HG02798 (cell line): ENCODE data around the gene MIOX.

Source experiments
- ATAC-seq: cut with Tn5 transposase; IDR thresholded peaks from one replicate; pipeline ENCODE4 v1.9.1; 2021; ENCODE audit warnings: mild to moderate bottlenecking; ENCODE audit not compliant: unreplicated experiment, poor library complexity

MIOX gene

DNA sequence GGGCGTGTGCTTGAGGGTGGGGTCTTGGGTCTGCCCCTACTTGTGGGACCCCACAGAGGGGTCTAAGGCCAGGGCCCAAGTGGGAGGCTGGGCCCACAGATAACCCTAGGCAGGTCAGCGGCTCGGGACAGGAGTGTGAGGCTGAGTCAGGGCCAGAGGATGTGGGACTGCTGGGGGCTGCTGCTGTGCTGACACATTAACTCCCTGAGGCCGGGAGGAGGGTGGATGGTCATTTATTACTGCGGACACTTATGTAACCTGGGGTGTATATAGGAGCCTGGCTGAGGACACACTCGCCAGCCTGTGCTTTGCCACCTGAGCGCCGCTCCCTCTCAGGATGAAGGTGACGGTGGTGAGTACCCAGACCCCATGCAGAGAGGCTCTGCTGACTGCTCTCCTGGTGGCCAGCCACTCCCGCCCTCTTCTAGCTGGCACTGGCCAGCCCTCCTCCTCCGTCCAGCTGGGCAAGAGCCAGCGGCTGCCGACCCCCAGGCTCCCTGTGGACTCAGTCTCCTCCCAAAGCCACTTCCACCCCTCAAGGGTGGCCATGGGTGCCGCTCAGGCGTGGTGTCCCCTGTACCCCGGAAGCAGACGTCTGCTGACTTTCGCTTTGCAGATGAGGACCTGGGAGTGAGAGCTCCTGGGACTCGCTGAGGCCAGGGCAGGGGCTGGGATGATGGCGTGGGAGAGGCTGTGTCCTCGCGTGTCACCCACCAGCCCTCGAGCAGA is at the start of gene MIOX:
MIOX (plus strand) TSS at position 299 of the 729 bp plus-strand sequence; CDS start at position 338, 39 bp downstream.
- ATAC-seq: no peak

DNA sequence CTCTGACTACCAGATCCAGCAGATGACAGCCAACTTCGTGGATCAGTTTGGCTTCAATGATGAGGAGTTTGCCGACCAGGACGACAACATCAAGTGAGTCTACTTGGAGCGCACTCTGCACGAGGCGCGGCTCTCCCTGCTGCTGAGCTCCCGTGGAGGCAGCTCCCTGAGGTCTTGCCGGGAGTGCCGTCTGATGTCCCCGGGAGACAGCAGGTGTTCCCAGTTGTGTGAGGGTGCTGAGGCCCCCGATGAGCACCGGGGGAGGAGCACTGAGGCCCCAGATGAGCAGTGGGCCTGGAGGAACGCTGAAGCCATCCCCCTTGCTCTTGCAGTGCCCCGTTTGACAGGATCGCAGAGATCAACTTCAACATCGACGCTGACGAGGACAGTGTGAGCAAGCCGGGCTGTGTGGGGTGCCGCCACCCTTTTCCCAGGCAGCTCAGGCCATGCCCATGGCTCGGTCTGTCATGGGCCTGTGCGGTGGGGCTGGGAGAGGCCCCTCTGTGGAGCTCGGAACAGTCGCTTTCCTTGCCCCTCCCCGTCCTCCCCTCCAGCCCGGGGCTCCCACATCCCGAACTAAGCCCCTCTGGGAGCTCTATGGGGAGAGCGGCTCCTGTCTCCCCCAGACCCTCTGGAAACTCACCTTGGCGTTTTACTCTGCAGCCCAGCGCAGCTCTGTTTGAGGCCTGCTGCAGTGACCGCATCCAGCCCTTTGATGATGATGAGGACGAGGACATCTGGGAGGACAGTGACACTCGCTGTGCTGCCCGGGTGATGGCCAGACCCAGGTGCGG is 49.0 kb upstream of the MIOX start:
- no peak for ATAC-seq

DNA sequence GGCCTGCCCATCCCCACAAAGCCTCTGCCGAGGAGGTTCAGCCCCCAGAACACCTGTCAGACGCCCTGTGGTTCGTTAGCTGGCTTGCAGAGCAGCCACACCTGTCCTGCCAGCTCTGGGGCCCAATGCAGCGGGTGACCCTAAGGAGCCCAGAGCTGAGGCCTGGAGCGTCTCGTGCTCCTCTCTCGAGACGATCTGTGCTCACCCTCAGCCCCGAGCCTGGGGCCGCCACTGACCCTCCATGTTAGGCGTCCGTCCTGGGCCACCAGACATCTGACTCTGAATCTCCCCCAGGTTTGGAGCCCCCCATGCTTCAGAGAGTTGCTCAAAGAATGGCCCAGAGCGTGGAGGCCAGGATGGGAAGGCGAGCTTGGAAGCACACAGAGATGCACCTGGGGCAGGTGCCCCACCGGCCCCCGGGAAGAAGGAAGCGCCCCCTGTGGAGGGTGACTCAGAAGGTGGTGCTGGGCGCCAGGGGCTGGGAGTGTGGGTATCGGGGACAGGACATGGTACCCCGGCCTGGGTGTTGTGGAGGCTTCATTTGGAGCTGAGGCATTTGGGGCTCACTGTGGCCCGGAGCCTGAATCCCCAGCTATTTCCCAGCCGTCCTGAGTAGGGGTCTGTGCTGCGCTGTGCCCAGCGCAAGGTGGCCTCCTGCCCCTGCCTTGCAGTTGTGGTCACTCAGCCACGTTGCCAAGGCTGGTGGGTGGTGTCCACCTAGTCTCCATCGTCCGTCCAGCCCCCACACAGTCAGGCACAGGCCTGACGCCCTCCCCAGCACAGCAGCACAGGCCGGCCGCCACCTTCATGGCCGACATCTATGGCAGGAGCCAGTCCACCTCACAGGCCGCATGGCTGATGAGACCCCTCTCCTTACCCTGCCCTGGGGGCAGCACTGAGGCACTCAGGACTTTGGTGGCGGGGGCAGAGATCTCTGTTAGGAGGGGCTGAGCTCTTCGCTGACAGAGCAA is 48.1 kb upstream of the MIOX start:
- no peak for ATAC-seq

DNA sequence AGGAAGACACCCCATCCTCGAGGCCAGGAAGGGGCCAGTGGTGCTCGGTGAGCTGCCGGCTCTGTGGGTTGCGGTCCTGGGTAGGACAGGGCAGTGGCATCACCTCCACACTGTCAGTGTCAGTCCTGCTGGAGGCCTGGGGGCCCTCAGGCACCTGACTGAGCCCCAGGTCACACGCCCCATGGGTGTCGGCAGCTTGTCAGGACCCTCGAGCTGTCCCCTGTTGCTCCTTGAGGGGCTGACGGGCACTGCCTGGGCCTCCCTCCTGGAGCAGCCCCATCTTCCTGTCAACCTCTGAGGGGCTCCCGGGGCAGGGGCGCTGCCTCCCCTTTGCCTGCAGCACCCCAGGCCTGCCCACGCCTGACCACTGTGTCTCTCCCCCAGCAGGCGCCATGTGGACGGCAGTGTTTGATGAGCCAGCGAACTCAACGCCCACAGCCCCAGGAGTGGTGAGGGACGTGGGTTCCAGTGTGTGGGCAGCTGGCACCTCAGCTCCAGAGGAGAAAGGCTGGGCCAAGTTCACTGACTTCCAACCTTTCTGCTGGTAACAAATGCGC is 47.3 kb upstream of the MIOX start:
- ATAC-seq: no peak

DNA sequence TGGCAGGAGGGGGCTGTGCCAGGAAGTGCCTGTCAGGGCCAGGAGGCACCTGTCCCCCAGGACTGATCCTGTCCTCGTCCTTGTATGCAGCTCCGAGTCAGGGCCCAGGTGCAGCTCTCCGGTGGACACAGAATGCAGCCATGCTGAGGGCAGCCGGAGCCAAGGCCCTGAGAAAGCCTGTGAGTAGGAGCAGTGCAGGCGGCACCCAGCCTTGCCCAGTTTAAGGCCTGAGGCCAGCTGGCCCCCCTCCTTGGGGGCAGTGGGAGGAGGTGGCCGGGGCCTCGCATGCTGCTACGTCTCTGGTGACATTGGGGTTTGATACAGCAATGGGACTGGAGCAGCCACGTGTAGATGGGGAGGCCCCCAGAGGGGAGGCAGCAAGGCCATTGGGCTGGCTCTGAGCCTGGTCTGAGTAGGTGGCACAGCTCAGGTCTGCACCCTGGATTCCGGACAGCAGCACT is 46.8 kb upstream of the MIOX start:
- ATAC-seq: no peak

DNA sequence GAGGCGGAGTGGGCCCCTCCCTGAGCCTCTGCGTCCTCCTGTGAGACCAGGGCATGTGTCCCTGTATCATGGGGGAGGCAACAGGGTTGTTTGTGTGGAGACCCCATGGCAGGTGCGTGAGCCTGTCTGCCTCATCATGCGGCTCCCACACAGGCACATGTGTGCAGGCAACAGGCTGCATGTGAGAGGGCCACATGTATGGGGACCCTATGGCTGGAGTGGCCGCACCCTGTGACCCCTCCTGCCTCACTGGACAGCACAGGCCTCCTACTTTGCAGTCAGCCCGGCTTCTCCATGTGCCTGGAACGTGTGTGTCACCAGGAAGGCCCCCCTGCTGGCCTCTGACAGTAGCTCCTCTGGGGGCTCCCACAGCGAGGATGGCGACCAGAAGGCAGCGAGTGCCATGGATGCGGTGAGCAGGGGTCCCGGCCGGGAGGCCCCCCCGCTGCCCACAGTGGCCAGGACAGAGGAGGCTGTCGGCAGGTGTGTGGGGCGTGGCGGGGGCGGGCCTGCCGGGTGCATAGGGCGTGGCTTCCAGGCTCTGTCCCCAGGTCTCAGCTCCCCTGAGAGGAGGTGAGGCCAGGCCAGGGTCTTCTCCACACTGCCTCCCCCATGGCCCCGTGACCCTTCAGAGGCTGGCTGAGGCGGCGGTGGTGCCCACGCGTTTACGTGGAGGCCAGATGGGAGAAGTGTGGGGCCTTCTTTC is 46.0 kb upstream of the MIOX start:
- no peak for ATAC-seq

DNA sequence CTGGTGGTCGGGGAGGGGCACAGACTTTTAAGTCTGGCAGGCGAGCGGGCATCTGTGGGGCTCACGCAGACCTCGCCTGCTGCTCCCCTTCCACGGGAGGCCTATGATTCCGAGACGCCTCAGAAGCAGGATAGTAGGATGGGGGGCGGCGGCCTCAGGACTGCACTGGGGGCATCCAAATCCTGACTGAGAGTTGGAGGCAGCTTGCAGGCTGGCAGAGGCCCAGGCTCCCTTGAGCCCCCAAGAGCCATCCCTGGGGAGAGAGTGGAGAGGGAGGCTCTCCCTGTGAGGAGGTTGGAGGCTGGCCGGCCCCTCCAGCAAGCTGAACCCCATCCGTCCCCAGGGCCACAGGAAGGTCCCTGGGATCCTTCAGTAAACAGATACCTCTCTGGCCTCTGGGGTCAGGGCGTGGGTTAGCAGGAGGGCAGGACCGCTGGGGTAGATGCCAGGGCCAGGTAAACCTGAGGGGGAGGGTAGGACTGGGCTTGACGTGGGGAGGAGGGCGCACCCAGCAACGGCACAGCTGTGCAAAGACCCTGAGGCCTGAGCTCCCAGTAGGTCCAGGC is 45.1 kb upstream of the MIOX start:
- no peak for ATAC-seq

DNA sequence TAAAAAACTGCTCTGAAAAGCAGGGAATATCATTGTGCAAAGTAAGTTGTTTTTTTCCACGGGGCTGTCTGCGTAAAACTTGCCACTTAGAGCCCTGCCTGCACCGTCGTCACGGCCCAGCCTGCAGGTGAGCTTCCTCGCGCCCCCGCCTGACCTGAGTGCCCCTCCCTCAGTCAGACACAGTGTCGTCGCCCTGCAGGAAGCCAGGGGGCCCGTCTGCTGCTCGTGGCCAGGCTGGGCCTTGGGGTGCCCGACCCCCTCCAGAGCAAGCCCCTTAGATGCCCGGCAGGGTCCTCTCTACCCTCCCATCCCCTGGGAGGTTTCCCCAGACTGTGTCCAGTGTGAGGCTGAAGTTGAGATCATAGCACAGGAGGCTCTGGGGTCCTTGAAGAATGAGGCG is 43.5 kb upstream of the MIOX start:
- ATAC-seq: no peak

DNA sequence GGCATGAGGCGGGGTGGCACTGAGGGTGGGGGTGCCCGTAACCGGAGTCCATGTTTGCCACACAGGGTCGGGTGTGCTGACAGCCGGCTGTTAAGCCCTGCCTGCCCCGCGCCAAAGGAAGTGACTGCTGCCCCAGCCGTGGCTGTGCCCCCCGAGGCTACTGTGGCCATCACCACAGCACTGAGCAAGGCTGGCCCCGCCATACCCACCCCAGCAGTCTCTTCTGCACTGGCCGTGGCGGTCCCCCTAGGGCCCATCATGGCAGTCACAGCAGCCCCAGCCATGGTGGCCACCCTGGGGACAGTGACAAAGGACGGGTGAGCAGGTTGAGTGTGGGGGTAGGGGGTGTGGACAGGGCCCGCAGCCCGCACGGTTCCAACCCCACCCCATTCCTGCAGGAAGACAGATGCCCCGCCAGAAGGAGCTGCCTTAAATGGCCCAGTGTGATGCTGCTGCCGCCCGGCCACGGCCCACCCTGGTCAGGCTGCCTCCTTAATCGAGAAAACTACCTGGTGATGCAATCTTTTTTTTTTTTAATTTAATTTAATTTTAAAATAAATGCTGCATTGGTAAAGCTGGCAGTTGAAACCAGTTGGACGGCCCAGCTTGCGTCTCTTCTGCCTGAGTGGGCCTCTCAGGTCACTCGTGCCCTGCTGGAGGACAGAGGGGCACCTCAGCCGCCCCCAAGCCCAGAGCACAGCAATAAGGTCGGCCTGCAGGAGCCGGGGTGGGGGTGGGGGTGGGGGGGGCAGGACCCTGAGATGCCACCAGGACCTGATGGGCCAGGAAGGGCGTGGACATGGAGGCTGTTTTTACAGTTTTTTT is 42.6 kb upstream of the MIOX start:
- ATAC-seq: no peak

DNA sequence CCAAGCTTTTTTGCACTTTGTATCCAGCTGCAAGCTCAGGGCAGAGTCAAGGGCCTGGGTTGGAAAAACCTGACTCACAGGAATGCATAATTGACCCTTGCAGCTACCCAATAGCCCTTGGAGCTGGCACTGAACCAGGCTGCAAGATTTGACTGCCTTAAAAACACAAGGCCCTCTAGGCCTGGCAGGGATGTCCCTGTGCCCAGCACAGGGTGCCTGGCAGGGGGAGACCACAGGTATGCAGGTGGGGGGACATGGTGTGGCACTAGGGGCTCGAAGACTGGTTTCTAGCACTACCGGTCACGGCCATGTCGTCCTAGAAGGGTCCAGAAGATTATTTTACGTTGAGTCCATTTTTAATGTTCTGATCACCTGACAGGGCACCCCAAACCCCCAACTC is 42.0 kb upstream of the MIOX start:
- ATAC-seq: no peak

DNA sequence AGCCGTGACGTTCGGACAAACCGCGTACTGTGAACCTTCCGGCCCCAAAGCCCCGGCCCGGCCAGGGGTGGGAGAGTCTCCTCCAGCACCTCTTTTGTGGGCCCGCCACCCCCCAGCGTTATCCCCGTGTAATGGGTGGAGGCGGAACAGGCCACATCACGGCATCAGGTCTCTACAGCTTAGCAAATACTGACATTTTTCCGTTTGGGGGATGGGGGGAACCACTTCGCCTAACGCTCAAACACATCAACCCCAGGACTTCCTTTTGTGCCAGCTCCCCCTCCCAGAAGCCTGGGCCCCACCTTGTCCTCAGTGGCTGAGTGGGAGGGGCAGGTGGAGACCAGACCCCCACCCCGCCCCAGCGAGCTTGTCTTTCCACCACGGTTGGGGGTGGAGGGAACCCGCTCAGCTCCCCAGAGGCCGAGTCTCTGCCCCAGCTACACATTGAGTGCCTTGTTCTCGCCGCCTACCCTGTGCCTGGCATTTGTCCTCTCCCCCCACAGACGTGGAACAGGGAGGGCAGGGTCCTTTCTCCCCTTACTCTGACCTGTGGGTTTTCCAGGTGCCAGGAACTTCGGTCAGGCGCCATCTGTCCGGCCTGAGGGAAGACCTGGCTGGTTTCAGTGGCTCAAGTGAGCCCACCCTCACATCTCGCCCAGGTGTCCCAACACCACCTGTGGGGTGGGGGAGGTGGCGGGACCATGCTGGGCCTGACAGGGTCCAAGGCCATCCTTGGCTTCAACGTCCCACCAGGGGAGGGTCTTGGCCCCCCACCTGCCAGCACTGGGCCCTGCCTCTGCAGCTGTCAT is 41.4 kb upstream of the MIOX start:
- no peak for ATAC-seq

DNA sequence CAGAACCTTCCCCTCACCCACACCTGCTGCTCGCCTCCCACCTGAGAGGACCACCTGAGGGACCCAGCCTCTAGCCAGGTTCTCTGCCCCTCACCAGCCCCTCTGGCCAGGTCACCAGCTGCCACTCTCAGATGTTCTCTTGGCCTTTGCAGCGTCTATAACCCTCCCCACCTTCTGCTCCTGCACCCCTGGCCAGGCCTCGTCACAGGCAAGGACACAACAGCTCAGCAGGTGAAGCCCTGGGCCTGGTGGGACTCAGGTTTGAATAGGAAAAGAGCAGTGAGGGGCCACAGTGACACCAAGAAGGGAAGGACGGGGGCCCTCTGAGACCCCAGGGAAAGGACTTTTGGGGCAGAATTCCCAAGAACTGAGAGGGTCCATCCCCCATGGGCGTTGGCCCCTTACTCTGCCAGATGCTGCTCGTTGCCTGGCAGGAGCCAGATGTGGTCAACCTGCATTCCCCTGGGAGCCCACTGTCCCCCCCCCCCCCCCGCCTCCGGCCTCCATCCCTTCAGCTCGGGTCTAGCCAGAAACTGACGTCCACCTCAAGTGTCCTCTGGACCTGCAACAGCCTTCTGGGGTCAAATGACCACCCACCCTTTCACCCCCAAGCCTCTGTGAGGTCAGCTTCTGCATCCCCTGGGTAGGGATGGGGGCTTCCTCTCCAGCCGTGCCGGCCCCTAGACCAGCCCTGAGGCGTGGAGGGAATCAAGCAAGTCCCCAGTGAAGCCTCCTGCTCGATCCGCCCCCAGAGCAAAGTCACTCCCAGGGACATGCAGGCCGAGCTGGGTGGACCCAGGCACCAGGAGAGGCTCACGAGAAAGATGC is 40.6 kb upstream of the MIOX start:
- ATAC-seq: no peak

DNA sequence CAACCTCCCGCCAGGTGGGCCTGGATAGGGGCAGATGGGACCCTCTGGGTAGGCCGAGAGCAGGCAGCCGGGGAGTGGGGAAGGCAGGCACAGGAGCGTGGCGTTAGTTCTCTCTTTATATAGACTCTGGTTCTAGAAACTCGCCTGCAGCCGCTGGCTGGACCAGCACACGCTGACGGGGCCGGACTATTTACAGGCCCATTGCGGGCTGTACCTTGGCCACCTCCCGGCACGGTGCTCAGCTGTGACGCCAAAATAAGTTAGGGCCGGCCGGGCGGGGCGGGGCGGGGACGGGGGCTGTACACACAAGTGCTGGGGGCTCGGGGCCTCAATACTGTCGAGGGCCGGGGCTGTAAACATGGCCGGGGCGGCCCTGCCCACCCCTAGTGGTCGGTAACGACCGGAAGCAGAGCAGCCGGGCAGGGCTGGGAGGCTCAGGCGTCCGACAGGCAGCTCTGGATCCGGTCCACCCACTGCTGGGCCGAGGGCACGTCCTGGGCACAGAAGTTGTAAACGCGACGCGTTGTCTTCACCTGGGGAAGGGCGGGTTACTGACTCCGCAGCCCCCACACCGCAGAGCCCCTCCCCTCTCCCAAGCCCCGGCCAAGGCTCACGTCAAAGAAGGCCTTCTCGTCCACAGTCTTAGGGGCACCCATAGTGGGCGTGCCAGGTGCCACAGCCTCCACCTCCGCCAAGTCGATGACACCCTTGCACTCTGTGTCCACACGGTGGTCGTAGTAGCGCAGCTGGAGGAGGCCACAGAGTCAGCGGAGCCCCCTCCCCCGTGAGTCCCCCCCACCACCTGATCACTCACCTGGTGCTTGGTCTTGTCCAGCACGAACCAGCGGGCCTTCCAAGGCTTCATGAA is 39.7 kb upstream of the MIOX start:
- ATAC-seq: no peak

DNA sequence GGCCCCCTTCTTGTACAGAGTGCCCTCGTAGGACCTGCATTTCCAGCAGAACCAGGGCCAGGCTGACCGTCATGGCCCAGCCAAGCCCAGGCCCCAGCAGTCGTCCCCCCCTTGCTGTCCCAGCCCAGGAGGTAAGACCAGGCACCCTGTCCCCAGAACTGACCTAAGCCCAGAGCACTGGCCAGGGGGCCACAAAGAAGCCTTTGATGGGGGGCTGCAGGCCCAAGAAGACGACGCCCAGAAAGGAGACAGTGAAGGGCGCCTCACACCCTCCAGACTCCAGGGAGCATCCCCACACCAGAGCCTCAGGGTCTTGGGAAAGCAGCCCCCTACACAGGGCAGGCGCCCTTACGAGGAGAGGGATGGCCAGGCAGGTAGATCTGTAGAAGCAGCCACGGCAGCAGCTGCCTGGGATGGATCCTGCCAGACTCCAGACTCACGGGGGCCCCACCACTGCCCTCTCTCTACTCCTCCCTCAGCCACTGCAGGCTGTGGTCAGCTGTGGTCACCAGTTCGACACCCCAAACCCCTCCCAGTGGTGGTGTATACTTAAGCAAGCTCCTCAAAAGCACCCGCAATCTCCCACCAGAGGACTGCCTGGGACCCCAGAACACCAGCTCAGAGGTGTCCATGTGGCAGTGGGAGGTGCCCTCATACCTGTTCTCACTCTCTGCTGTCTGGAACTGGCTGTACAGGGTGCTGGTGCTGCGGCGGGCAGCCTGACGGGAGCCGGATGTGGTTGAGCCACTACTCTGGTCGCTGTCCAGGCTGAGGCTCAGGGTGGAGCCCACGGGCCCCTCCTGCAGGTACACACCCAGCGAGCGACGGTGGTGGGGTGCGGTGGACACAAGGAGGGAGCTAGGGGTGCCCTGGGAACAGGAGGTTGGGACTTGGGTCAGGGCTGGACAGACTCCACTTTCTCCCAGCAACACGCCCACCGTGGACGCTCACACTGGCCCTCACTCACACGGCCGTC is 38.8 kb upstream of the MIOX start:
- no peak for ATAC-seq

DNA sequence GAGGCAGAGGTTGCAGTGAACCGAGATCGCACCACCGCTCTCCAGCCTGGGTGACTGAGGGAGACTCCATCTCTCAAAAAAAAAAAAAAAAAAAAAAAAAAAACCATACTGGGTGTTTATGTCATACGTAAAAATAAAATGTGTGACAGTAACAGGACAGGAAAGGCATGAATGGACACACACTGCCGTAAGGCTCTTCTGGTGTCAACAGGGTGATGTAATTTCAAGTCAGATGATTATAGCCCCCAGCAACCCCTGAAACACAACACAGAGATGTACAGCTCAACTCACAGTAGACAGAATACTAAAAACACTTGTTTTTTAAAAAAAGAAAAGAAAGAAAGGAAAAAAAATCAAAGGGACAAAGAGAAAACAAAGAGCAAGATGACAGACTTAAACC is 34.0 kb upstream of the MIOX start:
- ATAC-seq: no peak
